Tibial artery (tissue), 4 donors: ENCODE measurements around the gene NEDD4L.

Experiments used
- DNase-seq, 2 donors: peaks; one replicate each; pipeline ENCODE4 v3.0.0-alpha.2; 2019
- H3K27ac ChIP-seq, 2 donors: fragments of 200-600 bp; sonication (generic) in 1 of 2; 1 replicate in 1 of 2; 2 replicates in 1 of 2; pipeline ENCODE4 v1.5.1; 2018 to 2019; ENCODE audit warnings: mild to moderate bottlenecking in 1 of 2
- H3K27me3 ChIP-seq, 2 donors: fragments of 200-600 bp; sonication (generic) in 1 of 2; one replicate each; pipeline versions ENCODE4 v1.5.1 to v1.6.0; 2016 to 2019
- H3K36me3 ChIP-seq, 3 donors: fragments of 200-600 bp; sonication (generic) in 2 of 3; one replicate each; pipeline ENCODE4 v1.5.1; 2016 to 2019; ENCODE audit warnings: mild to moderate bottlenecking in 2 of 3
- H3K4me1 ChIP-seq, 4 donors: fragments of 200-600 bp; sonication (generic) in 2 of 4; 1 replicate in 3 of 4; 2 replicates in 1 of 4; pipeline ENCODE4 v1.5.1; 2016 to 2019
- H3K4me3 ChIP-seq, 2 donors: fragments of 200-600 bp; sonication (generic) in 1 of 2; 1 replicate in 1 of 2; 2 replicates in 1 of 2; pipeline ENCODE4 v1.5.1; 2018 to 2019; ENCODE audit warnings: mild to moderate bottlenecking in 2 of 2
- H3K9me3 ChIP-seq, 3 donors: fragments of 200-600 bp; sonication (generic) in 1 of 3; one replicate each; pipeline ENCODE4 v1.5.1; 2016 to 2019
- intact Hi-C: fragments of 100-400 bp; cut with DNase I; formaldehyde crosslinking; loops from one replicate; pipeline ENCODE4 v1.15.0; 2023; ENCODE audit warnings: low total_unique reads
- TF ChIP-seq, protein P1 (sequence below), 2 experiments: fragments of 200-600 bp in 1 of 2; fragments of 450-650 bp in 1 of 2; IDR thresholded peaks; one replicate each; pipeline ENCODE4 v1.5.1; 2017 to 2019; ENCODE audit warnings: antibody characterized with exemption in 2 of 2, mild to moderate bottlenecking in 1 of 2, moderate library complexity in 1 of 2

NEDD4L gene

GRCh38 chr18:58188996-58189395, 145.0 kb downstream of the NEDD4L start:
- TF ChIP-seq, protein P1, sequence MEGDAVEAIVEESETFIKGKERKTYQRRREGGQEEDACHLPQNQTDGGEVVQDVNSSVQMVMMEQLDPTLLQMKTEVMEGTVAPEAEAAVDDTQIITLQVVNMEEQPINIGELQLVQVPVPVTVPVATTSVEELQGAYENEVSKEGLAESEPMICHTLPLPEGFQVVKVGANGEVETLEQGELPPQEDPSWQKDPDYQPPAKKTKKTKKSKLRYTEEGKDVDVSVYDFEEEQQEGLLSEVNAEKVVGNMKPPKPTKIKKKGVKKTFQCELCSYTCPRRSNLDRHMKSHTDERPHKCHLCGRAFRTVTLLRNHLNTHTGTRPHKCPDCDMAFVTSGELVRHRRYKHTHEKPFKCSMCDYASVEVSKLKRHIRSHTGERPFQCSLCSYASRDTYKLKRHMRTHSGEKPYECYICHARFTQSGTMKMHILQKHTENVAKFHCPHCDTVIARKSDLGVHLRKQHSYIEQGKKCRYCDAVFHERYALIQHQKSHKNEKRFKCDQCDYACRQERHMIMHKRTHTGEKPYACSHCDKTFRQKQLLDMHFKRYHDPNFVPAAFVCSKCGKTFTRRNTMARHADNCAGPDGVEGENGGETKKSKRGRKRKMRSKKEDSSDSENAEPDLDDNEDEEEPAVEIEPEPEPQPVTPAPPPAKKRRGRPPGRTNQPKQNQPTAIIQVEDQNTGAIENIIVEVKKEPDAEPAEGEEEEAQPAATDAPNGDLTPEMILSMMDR (IDR thresholded peaks at IDR 0.05), result no peak
- Histone ChIP-seq H3K4me1 (no peaks in the 10 kb centered on the region), H3K4me3 (no peak overlapping the region), H3K27me3 (no peaks in the 10 kb centered on the region), H3K36me3 (no peaks in the 10 kb centered on the region), H3K27ac (no peak overlapping the region), H3K9me3 (no peaks in the 10 kb centered on the region)
- DNase-seq, result no peak
- intact Hi-C loops, result no loop called here

DNA sequence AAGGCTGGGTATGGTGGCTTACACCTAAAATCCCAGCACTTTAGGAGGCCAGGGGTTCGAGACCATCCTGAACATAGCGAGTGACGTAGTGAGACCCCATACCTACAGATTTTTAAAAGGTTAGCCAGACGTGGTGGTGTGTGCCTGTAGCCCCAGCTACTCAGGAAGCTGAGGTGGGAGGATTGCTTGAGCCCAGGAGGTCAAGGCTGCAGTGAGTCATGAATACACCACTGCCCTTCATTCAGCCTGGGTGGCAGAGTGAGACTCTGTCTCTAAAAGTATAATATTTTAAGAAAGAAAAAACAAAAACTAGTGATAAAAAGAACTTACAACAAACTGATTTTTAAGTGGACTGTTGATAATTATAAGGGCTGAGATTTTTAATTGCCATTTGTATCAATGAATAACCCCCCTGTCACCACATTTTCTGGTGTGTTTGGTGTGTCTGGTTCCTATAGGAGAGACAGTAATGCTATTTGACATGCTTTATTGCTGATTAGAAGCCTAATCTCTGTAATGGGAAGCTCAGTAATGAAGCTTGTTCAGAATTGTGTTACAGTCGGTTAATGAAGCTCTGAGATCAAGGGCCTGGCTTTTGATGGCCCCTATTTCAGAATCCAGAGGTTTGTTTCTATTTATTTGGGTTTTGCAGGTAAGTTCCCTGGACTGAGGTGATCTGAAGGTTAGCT, 147.0 kb downstream of the NEDD4L start:
- no peaks in the 10 kb centered on the region for H3K36me3 ChIP-seq
- H3K27ac ChIP-seq, result no peak overlapping the region
- TF ChIP-seq, protein P1 (IDR thresholded peaks at IDR 0.05), result no peak
- DNase-seq, result no peak
- no peak overlapping the region for H3K4me3 ChIP-seq
- peaks cover 0 to 7% (median 1%) of the 10 kb centered on the region in 4 donors for H3K4me1 ChIP-seq
- peaks cover 0 to 5% of the 10 kb centered on the region in 2 donors for H3K27me3 ChIP-seq
- H3K9me3 ChIP-seq, result no peaks in the 10 kb centered on the region
- intact Hi-C loops, result no loop called here

DNA sequence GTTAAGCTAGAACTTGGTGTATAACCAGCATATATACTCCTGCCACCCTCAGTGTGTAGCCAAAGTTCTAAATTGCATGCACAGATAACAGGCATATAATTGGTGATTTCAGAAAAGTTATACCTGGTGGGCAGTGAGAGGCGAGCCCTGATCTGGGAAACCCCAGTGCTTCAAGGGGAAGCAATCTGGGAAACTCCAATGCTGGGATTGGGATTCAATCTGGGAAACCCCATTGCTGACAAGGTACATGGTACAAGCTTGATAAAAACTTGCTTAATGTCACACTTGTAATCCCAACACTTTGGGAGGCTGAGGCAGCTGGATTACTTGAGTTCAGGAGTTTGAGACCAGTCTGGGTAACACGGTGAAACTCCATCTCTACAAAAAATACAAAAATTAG, 147.6 kb downstream of the NEDD4L start:
- intact Hi-C loops, result no loop called here
- H3K27me3 ChIP-seq, result peaks cover 0 to 5% of the 10 kb centered on the region in 2 donors
- no peak overlapping the region for H3K27ac ChIP-seq
- no peak for DNase-seq
- H3K9me3 ChIP-seq, result no peaks in the 10 kb centered on the region
- TF ChIP-seq, protein P1 (IDR thresholded peaks at IDR 0.05), result no peak
- H3K4me1 ChIP-seq, result peaks cover 0 to 7% (median 1%) of the 10 kb centered on the region in 4 donors
- H3K36me3 ChIP-seq, result no peaks in the 10 kb centered on the region
- no peak overlapping the region for H3K4me3 ChIP-seq

DNA sequence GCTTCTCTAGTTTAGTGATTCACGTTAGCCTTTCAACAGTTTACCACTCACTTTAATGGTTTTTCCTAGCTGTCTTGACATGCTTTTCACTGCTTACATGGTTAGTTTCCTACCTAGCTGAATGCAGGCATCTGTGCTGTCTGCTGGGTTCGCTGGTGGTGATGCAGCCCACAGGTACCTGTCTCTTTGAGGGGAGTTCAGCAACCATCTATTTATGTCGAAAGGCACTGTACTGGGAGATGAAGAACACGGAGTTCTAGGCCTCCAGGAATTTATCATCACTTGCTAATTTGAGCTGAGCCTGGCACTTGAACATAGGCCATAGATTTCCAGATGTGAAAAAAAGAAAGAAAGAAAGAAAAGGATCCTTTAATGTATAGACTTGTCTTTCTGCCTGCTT, 148.5 kb downstream of the NEDD4L start:
- no peak overlapping the region for H3K27ac ChIP-seq
- no peak overlapping the region for H3K4me3 ChIP-seq
- no peaks in the 10 kb centered on the region for H3K36me3 ChIP-seq
- no peaks in the 10 kb centered on the region for H3K9me3 ChIP-seq
- intact Hi-C loops, result no loop called here
- H3K27me3 ChIP-seq, result peaks cover 0 to 5% of the 10 kb centered on the region in 2 donors
- DNase-seq, result no peak
- peaks cover 0 to 7% (median 1%) of the 10 kb centered on the region in 4 donors for H3K4me1 ChIP-seq
- TF ChIP-seq, protein P1 (IDR thresholded peaks at IDR 0.05), result no peak

- no peak overlapping the region for H3K27ac ChIP-seq
- H3K9me3 ChIP-seq, result no peaks in the 10 kb centered on the region
- DNase-seq, result no peak
- peaks cover 0 to 7% (median 1%) of the 10 kb centered on the region in 4 donors for H3K4me1 ChIP-seq
- H3K4me3 ChIP-seq, result no peak overlapping the region
- intact Hi-C loops, result no loop called here
- no peaks in the 10 kb centered on the region for H3K36me3 ChIP-seq
- H3K27me3 ChIP-seq, result peaks cover 0 to 5% of the 10 kb centered on the region in 2 donors
- TF ChIP-seq, protein P1 (IDR thresholded peaks at IDR 0.05), result no peak
Observed at GRCh38 chr18:58194028-58194427, 150.0 kb downstream of the NEDD4L start.
